Natural killer cell (primary cell): ENCODE measurements around the gene OPN3. TPM values are rescaled to one million over a fixed set of nuclear protein-coding genes. Genes with fewer than 3 reads are reported as not detected.

ENCODE experiments used
- ATAC-seq, 3 donors: fragments of 150-1000 bp in 2 of 3; fragments of 200-7000 bp in 1 of 3; cut with Tn5 transposase; 1 replicate in 1 of 3; 2 replicates in 2 of 3; pipeline ENCODE4 v1.10.0; 2021; ENCODE audit warnings: mild to moderate bottlenecking in 2 of 3, moderate library complexity in 2 of 3
- DNase-seq, 2 donors: peaks; one replicate each; pipeline versions ENCODE4 v3.0.0 to v3.0.0-alpha.2; 2013 to 2021; ENCODE audit warnings: mixed read lengths in 1 of 2
- H3K27ac ChIP-seq: one replicate; pipeline ENCODE4 v1.5.1; 2013; ENCODE audit warnings: mild to moderate bottlenecking, low read length
- H3K27me3 ChIP-seq: one replicate; pipeline ENCODE4 v1.6.1; 2013; ENCODE audit warnings: low read length; ENCODE audit not compliant: control insufficient read depth, insufficient read depth
- H3K36me3 ChIP-seq: one replicate; pipeline ENCODE4 v1.6.1; 2013; ENCODE audit warnings: low read length; ENCODE audit not compliant: control insufficient read depth, insufficient read depth
- H3K4me1 ChIP-seq: one replicate; pipeline ENCODE4 v1.6.1; 2013; ENCODE audit warnings: low read length; ENCODE audit not compliant: control insufficient read depth, insufficient read depth
- H3K4me3 ChIP-seq: one replicate; pipeline ENCODE4 v1.5.1; 2013; ENCODE audit warnings: low read length
- H3K9me3 ChIP-seq: one replicate; pipeline ENCODE4 v1.6.1; 2013; ENCODE audit warnings: low read length; ENCODE audit not compliant: control insufficient read depth, insufficient read depth
- H3K27ac Mint-ChIP-seq, 2 donors: one replicate each; pipeline ENCODE4 v1.8.0; 2022; ENCODE audit warnings: mild to moderate bottlenecking in 2 of 2, mixed read lengths in 2 of 2, moderate library complexity in 1 of 2
- H3K27me3 Mint-ChIP-seq, 2 donors: one replicate each; pipeline ENCODE4 v1.8.0; 2022; ENCODE audit warnings: low read depth in 2 of 2, mixed read lengths in 2 of 2
- H3K36me3 Mint-ChIP-seq: one replicate; pipeline ENCODE4 v1.8.0; 2022; ENCODE audit warnings: mixed read lengths
- H3K4me1 Mint-ChIP-seq, 2 donors: one replicate each; pipeline ENCODE4 v1.8.0; 2022; ENCODE audit warnings: mixed read lengths in 2 of 2
- H3K4me3 Mint-ChIP-seq: one replicate; pipeline ENCODE4 v1.8.0; 2022; ENCODE audit warnings: mild to moderate bottlenecking, moderate library complexity, mixed read lengths
- H3K9me3 Mint-ChIP-seq, 2 donors: one replicate each; pipeline ENCODE4 v1.8.0; 2022; ENCODE audit warnings: mixed read lengths in 2 of 2
- CTCF ChIP-seq: fragments of 200-600 bp; IDR thresholded peaks from one replicate; pipeline ENCODE4 v1.8.0; 2022; ENCODE audit warnings: antibody characterized with exemption
- WGBS: methylation state at CpG from one replicate; pipeline ENCODE4 v1.1.7; 2013; ENCODE audit warnings: missing lambda C conversion rate; ENCODE audit not compliant: insufficient coverage; 5-methylcytosine and 5-hydroxymethylcytosine counted together
- intact Hi-C: fragments of 100-400 bp; cut with micrococcal nuclease; formaldehyde crosslinking; loops from one replicate; pipeline ENCODE4 v1.14.2; 2022
- total RNA-seq, 4 donors: library from RNA; stranded (reverse); fragments of 120-200 nt in 1 of 4; gene quantifications; one replicate each; pipeline versions ENCODE4 v1.2.3 to v1.2.4, GENCODE V29; 2013 to 2022

Gene OPN3
- total RNA-seq, 3 donors from 2014 or later (not counting 1 experiment from before 2014, with no cell fraction given), result 3.9 to 5.1 (median 4.1) TPM

GRCh38 chr1:241636291-241636690 is 3.9 kb downstream of the OPN3 start:
- Histone ChIP-seq H3K36me3 (no peaks in the 10 kb centered on the region), H3K27me3 (no peaks in the 10 kb centered on the region), H3K4me1 (peaks cover 5% of the 10 kb centered on the region), H3K4me3 (no peak overlapping the region), H3K9me3 (no peaks in the 10 kb centered on the region), H3K27ac (no peak overlapping the region)
- Mint-ChIP-seq H3K27me3 (no peaks in the 10 kb centered on the region), H3K36me3 (no peaks in the 10 kb centered on the region), H3K4me1 (peaks cover 22 to 31% of the 10 kb centered on the region in 2 donors), H3K4me3 (no peak overlapping the region), H3K9me3 (no peaks in the 10 kb centered on the region), H3K27ac (no peak overlapping the region)
- WGBS, result 80% methylated on average over 1 of the region's 1 CpG
- intact Hi-C loops, result loop anchor here (5.0 kb wide), 1 partner anchor 114 kb away; no protein-coding TSS in a partner anchor
- no peak for TF ChIP-seq CTCF
- DNase-seq (no peak), ATAC-seq (no peak)

GRCh38 chr1:241635556-241636152 is 4.5 kb downstream of the OPN3 start:
- WGBS, result 23% methylated on average over 2 of the region's 4 CpGs
- Mint-ChIP-seq H3K27ac (no peak overlapping the region), H3K4me1 (peaks cover 22 to 26% of the 10 kb centered on the region in 2 donors), H3K27me3 (no peaks in the 10 kb centered on the region), H3K9me3 (no peaks in the 10 kb centered on the region), H3K4me3 (peak overlapping the region; percentile 9), H3K36me3 (no peaks in the 10 kb centered on the region)
- no peak for TF ChIP-seq CTCF
- no peak overlapping the region for H3K27ac ChIP-seq
- H3K4me1 ChIP-seq, result peaks cover 3% of the 10 kb centered on the region
- no peaks in the 10 kb centered on the region for H3K27me3 ChIP-seq
- intact Hi-C loops, result loop anchor here (5.0 kb wide), 1 partner anchor 113 kb away; no protein-coding TSS in a partner anchor
- no peak for ATAC-seq
- H3K36me3 ChIP-seq, result no peaks in the 10 kb centered on the region
- H3K9me3 ChIP-seq, result no peaks in the 10 kb centered on the region
- no peak for DNase-seq
- H3K4me3 ChIP-seq, result no peak overlapping the region

DNA sequence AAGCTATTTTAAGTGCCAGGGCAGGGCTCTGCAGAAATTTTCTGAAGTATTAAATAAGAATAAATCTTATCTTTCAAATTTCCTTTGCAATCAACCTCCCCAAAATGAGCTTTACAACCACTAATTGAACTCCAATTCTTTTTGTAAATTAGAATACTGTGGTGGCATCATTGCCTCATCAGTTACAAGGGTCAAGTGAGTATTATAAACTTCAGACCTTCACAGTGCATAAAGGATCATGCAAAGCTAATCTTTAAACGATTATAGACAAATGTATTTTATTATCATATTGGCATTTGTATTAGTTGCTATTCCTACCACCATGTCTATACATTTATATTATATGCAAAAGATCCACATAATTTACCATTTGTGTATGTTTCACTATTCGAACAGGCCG is 7.2 kb downstream of the OPN3 start:
- H3K27ac ChIP-seq, result no peak overlapping the region
- H3K4me3 ChIP-seq, result no peak overlapping the region
- Mint-ChIP-seq H3K9me3 (no peaks in the 10 kb centered on the region), H3K36me3 (no peaks in the 10 kb centered on the region), H3K4me1 (peaks cover 13 to 15% of the 10 kb centered on the region in 2 donors), H3K4me3 (no peak overlapping the region), H3K27me3 (no peaks in the 10 kb centered on the region), H3K27ac (no peak overlapping the region)
- no peak for TF ChIP-seq CTCF
- DNase-seq (no peak), ATAC-seq (no peak)
- H3K9me3 ChIP-seq, result no peaks in the 10 kb centered on the region
- intact Hi-C loops, result no loop called here
- WGBS, result no CpG with 5 or more reads among the region's 3 CpGs
- H3K4me1 ChIP-seq, result no peaks in the 10 kb centered on the region
- no peaks in the 10 kb centered on the region for H3K36me3 ChIP-seq
- H3K27me3 ChIP-seq, result no peaks in the 10 kb centered on the region

DNA sequence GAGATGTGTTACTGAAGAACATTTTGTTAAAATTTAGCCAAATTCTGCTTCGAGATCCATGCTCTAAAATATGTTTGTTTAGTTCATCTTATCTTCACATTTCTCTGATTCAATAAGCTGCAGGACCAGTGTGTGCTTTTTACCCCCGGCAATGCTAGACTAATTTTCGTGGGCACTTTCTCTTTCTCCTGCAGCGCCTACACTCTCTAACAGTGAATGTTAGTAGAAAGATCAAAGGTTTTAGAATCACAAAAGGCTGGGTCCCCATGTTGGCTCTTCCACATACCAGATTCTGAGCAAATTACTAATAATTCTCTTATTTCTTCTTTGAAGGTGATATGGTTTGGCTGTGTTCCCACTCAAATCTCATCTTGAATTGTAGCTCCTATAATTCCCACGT is 8.5 kb downstream of the OPN3 start:
- DNase-seq (peak in 1 of 2 donors; percentile 7), ATAC-seq (no peak)
- Mint-ChIP-seq H3K4me3 (no peak overlapping the region), H3K9me3 (no peaks in the 10 kb centered on the region), H3K27me3 (no peaks in the 10 kb centered on the region), H3K36me3 (no peaks in the 10 kb centered on the region), H3K4me1 (peaks cover 8% of the 10 kb centered on the region in 2 donors), H3K27ac (no peak overlapping the region)
- Histone ChIP-seq H3K27ac (no peak overlapping the region), H3K36me3 (no peaks in the 10 kb centered on the region), H3K27me3 (no peaks in the 10 kb centered on the region), H3K4me3 (no peak overlapping the region), H3K9me3 (no peaks in the 10 kb centered on the region), H3K4me1 (no peaks in the 10 kb centered on the region)
- no peak for TF ChIP-seq CTCF
- WGBS, result 93% methylated on average over 2 of the region's 5 CpGs
- intact Hi-C loops, result no loop called here
